T-helper 22 cell (primary cell): Measurements from ENCODE around the gene ENTPD7.
"Not testable (repeated sequence)": the region's sequence is repeated elsewhere in the genome, so short reads cannot be mapped to it uniquely, and the experiment has no call there.

Experiments used
- DNase-seq: peaks from one replicate; pipeline ENCODE4 v3.0.0-alpha.2; 2020; ENCODE audit warnings: low read depth

Gene ENTPD7, protein sequence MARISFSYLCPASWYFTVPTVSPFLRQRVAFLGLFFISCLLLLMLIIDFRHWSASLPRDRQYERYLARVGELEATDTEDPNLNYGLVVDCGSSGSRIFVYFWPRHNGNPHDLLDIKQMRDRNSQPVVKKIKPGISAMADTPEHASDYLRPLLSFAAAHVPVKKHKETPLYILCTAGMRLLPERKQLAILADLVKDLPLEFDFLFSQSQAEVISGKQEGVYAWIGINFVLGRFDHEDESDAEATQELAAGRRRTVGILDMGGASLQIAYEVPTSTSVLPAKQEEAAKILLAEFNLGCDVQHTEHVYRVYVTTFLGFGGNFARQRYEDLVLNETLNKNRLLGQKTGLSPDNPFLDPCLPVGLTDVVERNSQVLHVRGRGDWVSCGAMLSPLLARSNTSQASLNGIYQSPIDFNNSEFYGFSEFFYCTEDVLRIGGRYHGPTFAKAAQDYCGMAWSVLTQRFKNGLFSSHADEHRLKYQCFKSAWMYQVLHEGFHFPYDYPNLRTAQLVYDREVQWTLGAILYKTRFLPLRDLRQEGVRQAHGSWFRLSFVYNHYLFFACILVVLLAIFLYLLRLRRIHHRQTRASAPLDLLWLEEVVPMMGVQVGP

DNA sequence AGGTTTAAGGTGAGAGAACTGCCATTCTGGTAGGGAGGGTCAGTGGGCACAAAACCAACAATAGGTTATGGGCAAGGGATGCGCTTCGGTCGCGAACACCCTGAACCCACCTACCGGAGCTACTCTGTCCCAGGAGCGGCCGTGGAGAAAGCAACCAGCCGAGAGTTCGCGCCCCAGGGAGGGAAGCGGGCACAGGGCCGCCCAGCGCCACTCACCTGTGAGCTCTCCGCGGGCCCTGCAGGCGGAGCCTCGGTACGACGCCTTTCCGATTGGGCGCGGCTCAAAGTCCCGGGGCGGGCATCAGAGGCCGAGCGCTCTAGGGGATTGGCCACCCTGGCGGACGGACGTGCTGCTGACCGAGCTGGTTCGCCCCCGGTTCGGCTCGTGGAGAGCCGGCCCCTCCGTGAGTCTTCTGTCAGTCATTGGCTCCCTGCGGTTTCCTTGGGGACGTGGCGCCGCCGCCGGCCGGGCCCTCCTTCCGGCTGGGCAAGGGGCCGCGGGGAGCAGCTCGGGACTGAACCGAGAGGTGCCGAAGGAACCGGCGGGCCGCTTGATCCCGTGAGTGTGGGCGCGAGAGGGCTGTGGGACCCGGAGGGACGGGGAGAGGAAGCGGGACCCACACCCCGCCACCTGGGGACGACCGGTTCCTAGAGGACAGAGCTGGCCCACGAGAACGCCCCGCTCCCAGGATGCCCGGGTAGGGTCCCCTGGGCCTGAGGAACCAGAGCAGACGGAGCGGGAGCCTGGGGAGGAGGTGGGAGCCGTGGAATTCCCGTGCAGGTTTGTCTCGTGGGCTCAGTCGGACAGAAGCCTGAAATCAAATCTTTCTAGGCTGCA is at the start of gene ENTPD7:
Gene ENTPD7, plus strand, starts transcription at position 479 of the 837 bp plus-strand sequence. CDS start 448 bp downstream, outside the sequence.
- DNase-seq = peak; percentile 79

DNA sequence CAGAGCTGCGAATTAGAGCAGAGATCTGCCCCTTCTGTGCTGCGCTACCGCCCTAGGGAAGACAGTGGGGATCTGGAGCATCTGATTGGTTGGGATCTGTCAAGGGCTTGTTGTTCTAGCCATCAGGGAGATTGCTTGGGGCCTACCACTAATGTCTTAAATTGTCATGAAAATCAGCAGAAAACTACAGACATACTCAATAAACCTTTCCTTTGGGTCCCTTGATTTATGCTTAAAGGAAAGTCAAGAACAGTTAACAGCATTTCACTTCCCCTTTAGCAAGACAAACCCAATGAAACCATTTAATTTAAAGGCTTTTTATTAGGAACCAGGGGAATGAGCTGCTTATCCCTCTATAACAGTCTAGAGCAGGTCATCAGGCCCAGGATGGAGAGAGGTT is 49.1 kb upstream of the ENTPD7 start:
- DNase-seq = no peak

DNA sequence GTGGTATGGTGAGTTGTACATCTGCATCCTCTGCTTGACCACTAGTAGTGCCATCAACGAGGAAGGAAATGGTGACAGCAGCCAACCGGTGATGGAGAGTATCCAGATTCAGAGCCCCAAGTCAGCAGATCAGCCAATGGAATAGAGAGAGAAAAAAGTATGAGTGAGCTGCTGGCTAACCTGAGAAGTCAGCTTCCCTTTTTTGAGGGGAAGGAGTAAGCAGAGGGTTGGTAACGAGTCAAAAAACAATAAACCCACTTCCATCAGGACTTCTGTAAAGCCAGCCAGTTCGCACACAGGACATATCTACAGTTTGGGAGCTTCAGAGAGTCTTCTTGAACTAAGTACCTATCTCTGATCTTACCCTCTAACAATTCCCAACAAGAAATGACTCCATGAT is 48.0 kb upstream of the ENTPD7 start:
- no peak for DNase-seq

DNA sequence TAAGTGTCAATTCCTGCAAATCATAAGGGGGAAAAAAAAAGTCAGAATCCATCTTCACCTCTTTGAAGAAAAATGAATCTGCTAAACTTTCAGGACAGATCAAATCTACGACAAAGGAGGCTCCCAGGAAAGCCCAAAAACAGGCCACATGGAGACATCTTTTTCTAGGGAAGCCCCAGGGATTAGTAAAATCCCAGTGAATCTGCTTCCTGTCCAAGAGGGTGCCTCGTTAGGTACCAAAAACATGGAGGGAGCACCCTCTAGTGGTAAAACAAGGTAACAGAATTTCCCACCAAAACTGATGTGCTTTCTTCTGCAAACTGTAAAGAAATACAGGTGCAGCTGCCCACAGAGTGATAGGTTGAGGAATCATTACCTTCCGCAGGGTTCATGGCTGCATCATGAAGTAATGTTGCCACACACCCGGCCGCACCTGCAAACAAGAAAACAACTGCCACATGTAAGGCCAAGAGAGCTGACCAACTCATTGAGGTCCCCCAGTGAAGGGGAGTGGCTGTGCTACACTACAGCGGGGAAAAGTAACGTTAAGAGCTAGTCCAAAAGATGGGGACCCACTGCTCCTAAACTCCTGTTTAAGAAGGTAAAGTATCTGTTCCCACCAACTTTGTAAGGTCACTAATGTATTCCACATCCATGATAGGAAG is 47.0 kb upstream of the ENTPD7 start:
- DNase-seq = no peak

DNA sequence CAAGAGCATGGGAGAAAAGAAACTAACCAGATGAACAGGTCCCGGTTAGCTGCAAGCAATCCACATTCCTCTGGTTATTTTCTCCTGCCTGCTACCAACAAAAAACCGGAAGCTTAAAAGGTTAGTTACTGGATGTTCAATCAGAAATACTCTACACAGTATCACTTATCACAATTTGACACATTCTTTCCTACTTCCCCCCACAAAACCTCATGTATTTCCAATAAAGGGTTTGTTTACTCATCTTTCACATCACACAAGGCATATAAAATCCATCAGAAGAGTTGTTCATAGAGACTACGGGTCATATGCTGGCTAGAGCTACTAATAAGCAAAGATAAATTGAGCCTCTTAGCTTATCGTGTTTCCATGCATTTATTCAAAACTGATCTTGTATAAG is 43.9 kb upstream of the ENTPD7 start:
- DNase-seq = no peak

DNA sequence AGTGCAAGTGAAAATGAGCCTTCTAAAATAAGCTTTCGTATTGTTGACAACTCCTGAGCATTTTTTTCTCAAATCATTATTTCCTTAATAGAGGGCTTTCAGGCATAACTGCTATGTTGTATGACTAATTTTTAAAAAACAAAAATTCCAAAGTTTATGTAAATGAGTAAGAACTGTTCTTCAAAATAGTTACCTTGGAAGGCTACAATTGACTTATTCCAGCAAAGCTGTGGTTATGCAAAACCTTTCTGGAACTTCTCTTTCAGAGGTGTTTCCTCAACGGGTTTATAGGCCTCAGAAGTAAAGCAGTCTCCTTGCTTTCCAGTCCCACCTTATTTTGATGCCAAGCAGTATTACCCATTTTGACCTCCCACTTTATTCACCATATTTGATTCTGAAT is 41.6 kb upstream of the ENTPD7 start:
- no peak for DNase-seq

DNA sequence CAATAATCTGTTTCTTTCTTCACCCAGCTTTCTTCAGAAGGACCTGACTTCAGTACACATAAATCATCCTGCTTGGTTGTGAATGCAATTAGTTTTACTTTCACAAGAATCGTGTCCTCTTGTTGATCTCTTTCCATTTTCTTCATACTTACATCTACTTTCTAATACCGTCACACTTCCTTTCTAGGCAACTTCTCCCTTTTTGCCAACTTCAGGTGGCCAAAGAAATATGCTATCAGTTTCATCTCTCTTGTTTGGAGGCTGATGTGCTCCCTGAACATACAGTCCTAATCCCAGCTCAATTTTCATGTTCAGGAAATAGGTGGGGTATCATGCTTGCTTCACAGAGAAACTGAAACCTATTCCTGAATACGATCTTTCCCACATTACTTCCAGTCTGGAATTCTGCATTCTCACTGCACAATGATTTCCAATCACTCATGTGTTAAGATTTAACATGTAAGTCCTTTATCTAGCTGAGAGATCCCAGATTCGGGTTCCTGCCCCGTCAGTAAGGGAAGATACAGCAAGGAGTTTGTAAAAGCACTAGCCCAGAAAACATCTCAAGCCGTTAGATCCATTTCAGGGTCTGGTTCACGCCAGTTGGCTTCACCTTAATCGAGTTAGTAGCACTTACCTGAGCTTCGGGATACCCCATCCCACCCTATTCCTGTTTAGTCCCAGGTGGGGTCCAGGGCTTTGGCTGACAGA is 40.1 kb upstream of the ENTPD7 start:
- no peak for DNase-seq

DNA sequence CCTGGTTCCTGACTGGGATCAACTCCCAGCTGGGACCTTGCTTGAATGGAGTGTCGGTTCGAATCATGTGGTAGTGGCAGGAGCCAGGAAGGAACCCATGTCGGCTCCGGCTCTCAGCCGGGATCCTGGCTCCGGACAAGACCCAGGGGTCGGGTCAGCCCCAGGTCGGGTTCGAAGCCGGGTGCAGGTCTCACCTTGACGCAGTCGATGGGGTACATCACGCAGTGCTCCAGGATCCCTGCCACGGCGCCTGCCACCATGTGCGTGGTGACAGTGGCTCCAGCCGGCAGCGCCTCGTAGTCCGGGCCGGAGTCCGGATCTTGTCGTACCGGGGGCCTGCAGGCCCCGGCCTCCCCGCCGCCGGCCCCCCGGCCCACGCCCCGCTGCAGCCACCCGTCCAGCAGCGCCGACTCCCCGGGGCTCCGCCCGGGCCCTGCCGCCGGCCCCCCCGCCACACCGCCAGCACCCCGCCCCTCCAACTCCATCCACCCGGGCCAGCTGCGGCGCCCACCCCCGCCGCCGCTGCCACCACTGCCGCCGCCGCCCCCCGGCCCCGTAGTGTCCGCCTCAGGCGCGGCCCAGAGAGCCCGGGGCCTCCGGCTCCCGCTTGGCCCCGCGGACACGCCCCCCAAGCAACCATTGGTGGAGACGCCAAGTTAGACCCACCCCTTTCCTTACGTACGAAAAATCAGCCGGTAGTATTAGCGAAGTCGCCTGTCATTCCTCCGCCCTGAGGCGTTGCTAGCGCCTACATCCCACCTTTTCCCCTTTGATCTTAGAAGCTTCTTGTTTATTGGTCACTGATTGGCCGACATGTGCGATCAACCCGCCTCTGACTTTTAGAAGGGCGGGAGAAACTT is 39.2 kb upstream of the ENTPD7 start, which contains the start of gene SLC25A28:
Gene SLC25A28, minus strand, starts transcription at position 589 of the 860 bp plus-strand sequence. Its CDS starts 104 bp downstream, at position 485.
- DNase-seq = peak; percentile 92

DNA sequence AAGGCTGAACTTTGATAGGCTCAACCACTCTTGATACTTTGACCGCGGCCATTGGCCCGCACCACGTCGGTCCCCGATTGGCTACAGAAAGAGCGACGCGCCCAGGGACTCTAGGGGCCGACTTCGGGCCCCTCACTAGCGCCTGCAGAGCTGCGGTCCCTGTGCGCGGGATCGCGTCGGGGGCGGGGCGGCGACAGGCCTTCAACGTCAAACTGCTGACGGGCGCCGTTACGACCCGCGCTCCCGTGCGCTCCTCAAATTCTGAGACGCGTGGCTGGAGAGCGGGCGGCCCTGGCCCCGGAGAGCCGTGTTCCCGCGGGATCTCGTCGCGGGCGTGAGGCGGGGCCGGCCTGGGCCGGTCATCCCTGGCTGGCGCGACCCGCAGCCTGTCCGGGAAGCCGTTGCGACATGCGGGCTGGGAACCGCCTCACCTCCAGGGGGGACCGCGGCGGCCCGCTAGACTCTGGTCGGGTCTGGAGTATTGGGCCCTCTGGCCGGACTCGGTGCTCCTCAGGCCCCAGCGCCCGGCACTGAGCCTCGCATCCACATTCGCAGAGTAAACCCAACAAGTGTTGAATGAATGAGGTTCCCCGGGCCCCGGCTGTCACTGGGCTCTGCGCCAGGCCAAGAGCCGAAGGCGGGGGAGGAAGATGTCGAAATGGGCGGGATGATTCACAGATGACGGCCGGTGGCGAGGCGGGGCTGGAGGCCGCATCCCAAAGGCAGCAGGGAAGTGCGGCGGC is 38.4 kb upstream of the ENTPD7 start:
- peak; percentile 67 for DNase-seq

DNA sequence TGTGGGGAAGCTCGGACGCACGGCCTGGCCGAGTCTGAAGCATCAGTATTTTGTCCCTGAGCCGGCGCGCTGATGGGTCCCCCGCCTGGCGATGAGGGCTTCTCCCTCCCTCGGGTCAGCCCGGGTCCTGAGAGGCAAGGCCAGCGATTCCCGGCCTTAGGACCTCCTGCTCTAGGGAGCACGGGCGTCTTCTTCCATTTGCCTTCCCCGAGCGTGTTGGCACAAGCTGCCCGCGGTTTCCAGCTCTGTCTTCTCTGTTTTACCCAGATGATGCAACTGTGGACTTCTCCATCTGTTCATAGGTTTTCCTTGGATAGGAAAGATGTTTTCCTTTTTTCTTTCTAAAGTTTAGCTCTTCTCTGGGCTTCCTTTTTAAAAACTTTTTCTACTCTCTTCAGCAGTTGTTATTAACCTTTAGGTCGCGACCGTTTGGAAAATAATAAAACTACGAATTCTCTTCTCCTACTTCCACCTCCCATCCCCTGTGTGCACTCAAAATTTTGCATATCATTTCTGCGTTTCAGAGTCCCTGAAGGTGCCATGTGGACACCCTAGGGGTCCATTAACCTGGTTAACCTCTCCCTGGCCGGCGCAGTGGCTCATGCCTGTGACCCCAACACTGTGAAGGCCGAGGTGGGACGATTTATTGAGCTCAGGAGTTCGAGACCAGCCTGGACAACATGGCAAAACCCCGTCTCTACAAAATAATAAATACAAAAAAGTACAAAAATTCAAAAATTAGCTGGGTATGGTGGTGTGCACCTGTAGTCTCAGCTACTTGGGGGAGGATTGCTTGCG is 37.7 kb upstream of the ENTPD7 start:
- no peak for DNase-seq

DNA sequence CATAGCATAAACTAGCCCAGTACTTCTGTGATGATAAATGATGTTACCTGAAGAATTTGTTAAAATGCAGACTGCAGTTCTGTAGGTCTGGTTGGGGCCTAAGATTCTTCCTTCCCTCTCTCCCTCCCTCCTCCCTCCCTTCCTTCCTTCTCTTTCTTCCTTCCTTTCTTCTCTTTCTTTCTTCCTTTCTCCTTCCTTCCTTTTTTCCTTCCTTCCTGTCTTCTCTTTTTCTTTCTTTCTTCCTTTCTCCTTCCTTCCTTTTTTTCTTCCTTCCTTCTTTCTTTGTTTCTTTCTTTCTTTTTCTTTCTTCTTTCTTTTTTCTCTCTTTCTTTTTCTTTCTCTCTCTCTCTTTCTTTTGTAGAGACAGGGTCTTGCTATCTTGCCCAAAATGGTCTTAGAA is 35.4 kb upstream of the ENTPD7 start:
- DNase-seq = no peak

DNA sequence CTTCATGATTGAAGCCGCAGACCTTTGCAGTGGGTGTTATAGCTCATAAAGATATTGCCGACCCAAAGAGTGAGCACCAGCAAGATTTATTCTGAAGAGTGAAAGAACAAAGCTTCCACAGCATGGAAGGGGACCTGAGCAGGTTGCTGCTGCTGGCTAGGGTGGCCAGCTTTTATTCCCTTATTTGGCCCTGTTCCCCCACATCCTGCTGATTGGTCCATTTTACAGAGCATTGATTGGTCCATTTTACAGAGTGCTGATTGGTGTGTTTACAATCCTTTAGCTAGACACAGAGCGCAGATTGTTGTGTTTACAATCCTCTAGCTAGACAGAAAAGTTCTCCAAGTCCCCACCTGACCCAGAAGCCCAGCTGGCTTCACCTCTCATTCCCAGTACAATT is 34.2 kb upstream of the ENTPD7 start:
- not testable (repeated sequence) for DNase-seq

DNA sequence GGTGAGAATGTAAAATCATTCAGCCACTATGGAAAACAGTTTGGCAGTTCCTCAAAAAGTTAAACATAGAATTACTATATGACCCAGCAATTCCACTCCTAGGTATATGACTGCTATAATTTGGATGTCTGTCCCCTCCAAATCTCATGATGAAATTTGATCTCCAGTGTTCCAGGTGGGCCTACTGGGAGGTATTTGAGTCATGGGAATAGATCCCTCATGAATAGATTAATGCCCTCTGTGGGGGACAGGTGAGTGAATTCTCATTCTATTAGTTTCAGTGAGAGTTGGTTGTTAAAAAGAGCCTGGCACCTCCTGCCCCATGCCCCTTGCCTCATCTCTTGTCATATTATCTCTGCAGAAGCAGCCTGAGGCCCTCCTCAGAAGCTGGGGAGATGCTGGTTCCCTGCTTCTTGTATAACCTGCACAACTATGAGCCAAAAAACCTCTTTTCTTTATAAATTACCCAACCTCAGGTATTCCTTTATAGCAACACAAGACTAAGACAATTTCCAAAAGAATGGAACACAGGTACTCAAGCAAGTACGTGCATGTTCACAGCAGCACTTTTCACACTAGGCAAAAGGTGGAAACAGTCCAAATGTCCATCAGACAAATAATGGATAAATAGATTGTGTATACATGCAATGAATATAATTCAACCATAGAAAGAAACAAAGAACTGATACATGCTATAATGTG is 30.2 kb upstream of the ENTPD7 start:
- DNase-seq = no peak

DNA sequence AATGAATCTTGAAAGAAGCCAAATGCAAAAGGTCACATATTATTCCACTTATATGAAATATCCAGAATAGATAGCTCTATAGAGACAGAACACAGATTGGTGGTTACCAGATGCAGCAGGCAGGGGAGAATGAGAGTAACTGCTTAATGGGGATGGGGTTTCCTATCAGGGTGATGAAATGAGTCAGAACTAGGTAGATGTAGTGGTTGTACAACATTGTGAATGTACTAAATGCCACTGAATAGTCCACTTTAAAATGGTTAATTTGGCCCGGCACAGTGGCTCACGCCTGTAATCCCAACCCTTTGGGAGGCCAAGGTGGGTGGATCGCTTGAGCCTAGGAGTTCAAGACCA is 29.7 kb upstream of the ENTPD7 start:
- no peak for DNase-seq

DNA sequence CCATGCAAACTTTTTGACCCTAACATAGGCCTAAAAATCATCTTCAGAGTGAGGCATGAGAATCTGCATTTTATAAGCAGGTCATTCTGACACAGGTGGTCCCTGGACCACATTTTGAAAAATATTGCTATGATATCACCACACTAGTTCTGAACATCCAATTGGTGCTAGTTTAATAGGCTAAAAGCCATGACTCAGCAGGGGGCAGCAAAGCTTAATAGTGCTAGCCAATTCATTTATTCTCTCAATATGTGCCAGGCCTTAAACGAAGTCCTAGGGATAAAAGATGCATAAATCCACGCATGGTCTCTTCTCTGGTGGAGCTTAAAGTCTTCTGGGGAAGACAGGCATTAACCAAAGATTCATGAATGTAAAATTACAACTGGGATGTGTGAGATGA is 28.9 kb upstream of the ENTPD7 start:
- no peak for DNase-seq

DNA sequence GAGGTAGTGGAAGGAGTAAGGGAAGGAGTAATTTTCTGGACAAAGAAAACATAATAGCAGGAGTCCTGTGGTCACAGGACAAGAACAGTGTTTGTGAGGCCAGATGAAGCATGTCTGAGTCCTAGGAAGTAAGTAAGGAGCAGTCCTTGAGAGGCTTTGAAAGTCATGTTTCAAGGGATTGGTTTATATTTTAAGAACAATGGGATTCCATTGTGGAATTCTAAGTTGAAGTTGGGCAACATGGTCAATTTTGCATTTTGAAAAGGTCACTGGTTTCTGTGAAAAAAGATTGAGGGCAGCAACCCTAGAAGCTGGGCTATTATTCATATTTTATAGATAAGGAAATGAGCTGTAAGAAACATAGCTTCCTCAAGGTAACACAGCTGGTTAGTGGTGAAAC is 28.3 kb upstream of the ENTPD7 start:
- DNase-seq = no peak

DNA sequence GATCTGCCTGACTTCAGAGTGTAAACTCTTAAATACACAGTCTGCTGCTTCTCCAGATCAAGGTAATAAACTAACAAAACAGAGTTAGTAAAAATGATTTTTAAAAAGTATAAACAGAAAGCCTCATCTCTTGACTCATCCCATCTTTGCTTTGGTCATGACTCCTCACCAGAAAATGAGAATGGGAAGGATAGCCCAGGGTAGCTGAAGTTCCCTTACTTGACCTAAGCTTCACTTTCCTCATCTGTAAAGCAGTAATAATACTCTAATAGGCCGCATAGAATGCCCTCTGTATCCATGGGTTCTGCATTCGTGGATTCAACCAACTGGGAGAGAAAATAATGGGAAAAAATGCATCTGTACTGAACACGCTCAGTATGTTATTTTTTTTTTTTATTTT is 27.8 kb upstream of the ENTPD7 start:
- no peak for DNase-seq

DNA sequence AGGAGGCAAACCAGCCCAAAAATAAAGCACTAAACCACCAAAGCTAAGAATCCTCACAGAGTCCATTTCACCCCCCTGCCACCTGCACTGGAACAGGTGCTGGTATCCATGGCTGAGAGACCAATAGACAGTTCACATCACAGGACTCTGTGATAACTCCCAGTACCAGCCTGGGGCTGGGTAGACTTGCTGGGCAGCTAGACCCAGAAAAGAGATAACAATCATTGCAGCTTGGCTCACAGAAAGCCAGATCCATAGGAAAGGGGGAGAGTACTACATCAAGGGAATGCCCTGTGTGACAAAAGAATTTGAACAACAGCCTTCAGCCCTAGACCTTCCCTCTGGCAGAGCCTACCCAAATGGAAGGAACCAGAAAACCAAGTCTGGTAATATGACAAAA is 25.5 kb upstream of the ENTPD7 start:
- no peak for DNase-seq
